Esophagus squamous epithelium (tissue), 4 donors: Measurements from ENCODE around the gene SLC38A6.

Experiments used
- CTCF ChIP-seq, 6 experiments: fragments of 450-650 bp in 4 of 6; fragments of 200-600 bp in 2 of 6; sonication (generic) in 2 of 6; IDR thresholded peaks; one replicate each; pipeline ENCODE4 v1.5.1; 2016 to 2019; ENCODE audit warnings: antibody characterized with exemption in 6 of 6, mild to moderate bottlenecking in 4 of 6, moderate library complexity in 4 of 6
- POLR2A ChIP-seq, 4 donors: fragments of 450-650 bp; IDR thresholded peaks; one replicate each; pipeline ENCODE4 v1.6.1; 2017; ENCODE audit warnings: antibody characterized with exemption in 4 of 4, mild to moderate bottlenecking in 4 of 4, moderate library complexity in 3 of 4

DNA sequence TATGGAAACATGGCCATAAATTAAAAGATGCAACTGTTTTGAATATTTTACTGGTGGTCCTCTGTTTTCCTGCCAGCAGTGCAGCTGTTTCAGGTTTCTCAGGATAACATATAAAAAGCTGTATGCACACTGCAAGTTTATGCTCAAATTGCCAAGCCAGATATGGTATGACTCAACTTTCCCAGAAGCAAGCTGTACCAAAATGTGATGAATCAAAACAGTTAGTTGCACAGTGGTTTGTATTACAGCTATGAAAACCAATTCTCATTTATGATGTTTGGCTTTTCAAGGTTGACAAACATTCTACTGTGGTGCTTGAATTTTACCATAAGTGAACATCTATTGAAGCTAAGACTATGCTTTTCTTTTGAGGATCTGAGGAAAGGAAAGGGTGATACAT, 15.6 kb upstream of the SLC38A6 start:
- no peak for TF ChIP-seq CTCF (IDR thresholded peaks at IDR 0.05)
- no peak for TF ChIP-seq POLR2A (IDR thresholded peaks at IDR 0.05)
